ENCODE data around the gene RITA1. TPM values are rescaled to one million over a fixed set of nuclear protein-coding genes. Genes with fewer than 3 reads are reported as not detected.

Gene RITA1
- total and polyA plus RNA-seq, 2 donors (not counting 1 experiment from before 2014, with no cell fraction given): 8.1 to 17.9 TPM

DNA sequence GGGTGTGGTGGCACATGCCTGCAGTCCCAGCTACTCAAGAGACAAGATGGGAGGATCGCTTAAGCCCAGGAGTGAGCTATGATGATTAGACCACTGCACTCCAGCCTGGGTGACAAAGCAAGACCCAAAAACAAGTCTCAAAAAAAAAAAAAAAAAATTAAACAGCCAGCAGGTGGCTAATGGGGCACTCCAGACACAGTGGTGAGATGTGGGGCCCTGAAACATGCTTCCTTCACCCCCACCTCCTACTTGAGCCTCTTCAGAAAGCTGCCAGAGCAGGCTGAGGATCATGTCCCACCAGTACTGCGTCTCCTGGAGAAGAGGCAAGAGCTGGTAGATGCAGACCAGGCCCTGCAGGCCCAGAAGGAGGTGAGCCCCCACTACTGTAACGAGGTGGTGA is 33.9 kb upstream of the RITA1 start:
- H2AFZ ChIP-seq (ENCODE audit: insufficient read depth, low read depth, low read length, poor library complexity, severe bottlenecking): no peak overlapping the region
- H3K36me3 ChIP-seq (replicated peaks in 1 of 2; ENCODE audit: control extremely low read depth in 1 of 2, control insufficient read depth in 1 of 2, extremely low read depth in 1 of 2, insufficient read depth in 2 of 2, low read length in 1 of 2): no peaks in the 10 kb centered on the region
- H3K9me3 ChIP-seq (ENCODE audit: control extremely low read depth in 1 of 3, control insufficient read depth in 2 of 3, insufficient read depth in 1 of 3, low read length in 2 of 3): peaks cover 0 to 4% (median 1%) of the 10 kb centered on the region in 3 donors
- 86% methylated on average over 1 of the region's 3 CpGs for WGBS (ENCODE audit: insufficient coverage)
- H3K4me1 ChIP-seq (ENCODE audit: control insufficient read depth in 2 of 2, insufficient read depth in 2 of 2, low read length in 2 of 2): peaks cover 15 to 32% of the 10 kb centered on the region in 2 donors
- H3K27ac Mint-ChIP-seq: no peak overlapping the region
- no peak overlapping the region for H3K27ac ChIP-seq (ENCODE audit: low read length in 2 of 2)
- peaks cover 0 to 25% (median 8%) of the 10 kb centered on the region in 4 experiments for H3K27me3 ChIP-seq (replicated peaks in 1 of 4; ENCODE audit: control extremely low read depth in 1 of 4, control insufficient read depth in 3 of 4, insufficient read depth in 4 of 4, low read length in 3 of 4)
- H3K27me3 Mint-ChIP-seq: peaks cover 6% of the 10 kb centered on the region
- ATAC-seq (ENCODE audit: low read depth) (no peak), DNase-seq (peak; percentile 21)
- H3K4me1 Mint-ChIP-seq: peaks cover 25% of the 10 kb centered on the region
- peaks cover 3% of the 10 kb centered on the region for H3K9me3 Mint-ChIP-seq (ENCODE audit: insufficient read depth)
- H3K4me2 ChIP-seq (replicated peaks; ENCODE audit: low read depth, low read length, poor library complexity, severe bottlenecking): no peak overlapping the region
- TF ChIP-seq, protein P1, sequence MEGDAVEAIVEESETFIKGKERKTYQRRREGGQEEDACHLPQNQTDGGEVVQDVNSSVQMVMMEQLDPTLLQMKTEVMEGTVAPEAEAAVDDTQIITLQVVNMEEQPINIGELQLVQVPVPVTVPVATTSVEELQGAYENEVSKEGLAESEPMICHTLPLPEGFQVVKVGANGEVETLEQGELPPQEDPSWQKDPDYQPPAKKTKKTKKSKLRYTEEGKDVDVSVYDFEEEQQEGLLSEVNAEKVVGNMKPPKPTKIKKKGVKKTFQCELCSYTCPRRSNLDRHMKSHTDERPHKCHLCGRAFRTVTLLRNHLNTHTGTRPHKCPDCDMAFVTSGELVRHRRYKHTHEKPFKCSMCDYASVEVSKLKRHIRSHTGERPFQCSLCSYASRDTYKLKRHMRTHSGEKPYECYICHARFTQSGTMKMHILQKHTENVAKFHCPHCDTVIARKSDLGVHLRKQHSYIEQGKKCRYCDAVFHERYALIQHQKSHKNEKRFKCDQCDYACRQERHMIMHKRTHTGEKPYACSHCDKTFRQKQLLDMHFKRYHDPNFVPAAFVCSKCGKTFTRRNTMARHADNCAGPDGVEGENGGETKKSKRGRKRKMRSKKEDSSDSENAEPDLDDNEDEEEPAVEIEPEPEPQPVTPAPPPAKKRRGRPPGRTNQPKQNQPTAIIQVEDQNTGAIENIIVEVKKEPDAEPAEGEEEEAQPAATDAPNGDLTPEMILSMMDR (IDR thresholded peaks at IDR 0.05): no peak
- no peak for TF ChIP-seq EZH2 (IDR thresholded peaks at IDR 0.05; ENCODE audit: borderline replicate concordance, insufficient read depth, low read depth, low read length, poor library complexity, severe bottlenecking)
- H3K4me3 ChIP-seq (ENCODE audit: control extremely low read depth in 1 of 5, extremely low read depth in 1 of 5, insufficient read depth in 1 of 5, low read depth in 2 of 5, low read length in 4 of 5): no peak overlapping the region
- ChIA-PET CTCF (interaction anchor here (0.7 to 4.5 kb wide), 4 partner anchors 21 to 823 kb away, joined by 4 to 61 read pairs (median 15); partner anchors contain the start of gene DTX1), POLR2A (interaction anchor here (0.6 to 0.7 kb wide), 3 partner anchors 8 to 220 kb away, joined by 3 to 6 read pairs (median 3); no protein-coding TSS in a partner anchor)
- peaks cover 4% of the 10 kb centered on the region for H4K20me1 ChIP-seq (ENCODE audit: control insufficient read depth, insufficient read depth, low read length, poor library complexity, severe bottlenecking)
- H3K79me2 ChIP-seq (ENCODE audit: control insufficient read depth, insufficient read depth, low read length): peaks cover 6% of the 10 kb centered on the region
- intact Hi-C loops (cut with micrococcal nuclease): loop anchor here (5.0 to 10.0 kb wide), 2 partner anchors 54 to 247 kb away; partner anchors contain the start of gene OAS1
- no peak overlapping the region for H3K9ac ChIP-seq (ENCODE audit: low read length)
- H3K4me3 Mint-ChIP-seq: peak overlapping the region; percentile 88

- H3K79me2 ChIP-seq (ENCODE audit: control insufficient read depth, insufficient read depth, low read length): peaks cover 6% of the 10 kb centered on the region
- DNase-seq (peak; percentile 19), ATAC-seq (ENCODE audit: low read depth) (no peak)
- WGBS (ENCODE audit: insufficient coverage): 40% methylated on average over 4 of the region's 9 CpGs
- peak overlapping the region; percentile 99 for H3K4me2 ChIP-seq (replicated peaks; ENCODE audit: low read depth, low read length, poor library complexity, severe bottlenecking)
- Mint-ChIP-seq H3K27me3 (peaks cover 6% of the 10 kb centered on the region), H3K4me1 (peaks cover 26% of the 10 kb centered on the region), H3K27ac (peak overlapping the region; percentile 27), H3K4me3 (peak overlapping the region; percentile 88), H3K9me3 (ENCODE audit: insufficient read depth) (peaks cover 2% of the 10 kb centered on the region)
- peaks cover 0 to under 1% (median 0%) of the 10 kb centered on the region in 3 donors for H3K9me3 ChIP-seq (ENCODE audit: control extremely low read depth in 1 of 3, control insufficient read depth in 2 of 3, insufficient read depth in 1 of 3, low read length in 2 of 3)
- peak overlapping the region; percentile 1 to 61 (median 56) for H3K4me3 ChIP-seq (ENCODE audit: control extremely low read depth in 1 of 5, extremely low read depth in 1 of 5, insufficient read depth in 1 of 5, low read depth in 2 of 5, low read length in 4 of 5)
- POLR2A ChIA-PET: interaction anchor here (0.6 to 1.2 kb wide), 6 partner anchors 7 to 69 kb away, joined by 3 to 4 read pairs (median 3); partner anchors contain the start of gene TPCN1
- H3K9ac ChIP-seq (ENCODE audit: low read length): peak overlapping the region; percentile 62
- H2AFZ ChIP-seq (ENCODE audit: insufficient read depth, low read depth, low read length, poor library complexity, severe bottlenecking): peak overlapping the region; percentile 80
- no peak overlapping the region for H3K27ac ChIP-seq (ENCODE audit: low read length in 2 of 2)
- no peaks in the 10 kb centered on the region for H3K36me3 ChIP-seq (replicated peaks in 1 of 2; ENCODE audit: control extremely low read depth in 1 of 2, control insufficient read depth in 1 of 2, extremely low read depth in 1 of 2, insufficient read depth in 2 of 2, low read length in 1 of 2)
- H4K20me1 ChIP-seq (ENCODE audit: control insufficient read depth, insufficient read depth, low read length, poor library complexity, severe bottlenecking): peaks cover 4% of the 10 kb centered on the region
- H3K4me1 ChIP-seq (ENCODE audit: control insufficient read depth in 2 of 2, insufficient read depth in 2 of 2, low read length in 2 of 2): peaks cover 15 to 32% of the 10 kb centered on the region in 2 donors
- CTCF ChIA-PET: interaction anchor here (0.8 to 7.4 kb wide), 21 partner anchors 8 to 252 kb away, joined by 3 to 73 read pairs (median 6); partner anchors contain the start of genes DTX1 and RASAL1
- no peak for TF ChIP-seq EZH2 (IDR thresholded peaks at IDR 0.05; ENCODE audit: borderline replicate concordance, insufficient read depth, low read depth, low read length, poor library complexity, severe bottlenecking)
- TF ChIP-seq, protein P1 (IDR thresholded peaks at IDR 0.05): no peak
- intact Hi-C loops (cut with micrococcal nuclease): loop anchor here (5.0 to 10.0 kb wide), 2 partner anchors 55 to 248 kb away; partner anchors contain the start of gene OAS1
- H3K27me3 ChIP-seq (replicated peaks in 1 of 4; ENCODE audit: control extremely low read depth in 1 of 4, control insufficient read depth in 3 of 4, insufficient read depth in 4 of 4, low read length in 3 of 4): peaks cover 0 to 25% (median 8%) of the 10 kb centered on the region in 4 experiments
Observed at GRCh38 chr12:113152196-113152834, 33.2 kb upstream of the RITA1 start.
